Endothelial cell of umbilical vein (primary cell): ENCODE data around the gene CLIP1. TPM values are rescaled to one million over a fixed set of nuclear protein-coding genes. Genes with fewer than 3 reads are reported as not detected.

ENCODE experiments used
- BruUV-seq: library from RNA; stranded (reverse); fragments of 400-500 nt; replicated peaks from 2 replicates; lab custom pipeline; 2021; lab: Mats Ljungman, UMichigan
- CTCF ChIA-PET: fragments of 300-600, 350-600 bp; sonication (Branson Sonifier 250); formaldehyde crosslinking; loops from one replicate; lab custom pipeline; 2021; ENCODE audit warnings: antibody characterized with exemption, inconsistent platforms; lab: Charles Lee
- POLR2A ChIA-PET: fragments of 300-600, 350-600 bp; sonication (Branson Sonifier 250); formaldehyde crosslinking; loops from one replicate; lab custom pipeline; 2021; ENCODE audit warnings: antibody characterized with exemption, inconsistent platforms; lab: Charles Lee
- DNase-seq: peaks from one replicate; pipeline ENCODE4 v3.0.0-alpha.2; 2011; ENCODE audit warnings: low read depth, low spot score
- FAIRE-seq: peaks from 2 replicates; lab custom pipeline; 2011; peaks lifted over from hg19 to GRCh38; lab: Jason Lieb, UNC
- H2AFZ ChIP-seq: 2 replicates; pipeline ENCODE4 v1.6.0; 2012; ENCODE audit warnings: low read depth, low read length, control low read depth, inconsistent platforms
- H3K27ac ChIP-seq: 2 replicates; pipeline ENCODE4 v1.5.1; 2011; ENCODE audit warnings: low read depth, mild to moderate bottlenecking, control low read depth, low read length, moderate library complexity; ENCODE audit not compliant: insufficient read depth
- H3K27me3 ChIP-seq, 2 experiments: 2 replicates each; pipeline versions ENCODE4 v1.6.0 to v1.6.1; 2011; ENCODE audit warnings: low read length in 2 of 2, mixed read lengths in 1 of 2; ENCODE audit not compliant: control insufficient read depth in 2 of 2, insufficient read depth in 2 of 2
- H3K36me3 ChIP-seq, 2 experiments: 2 replicates in 1 of 2; 3 replicates in 1 of 2; pipeline ENCODE4 v1.5.1; 2011; ENCODE audit warnings: low read length in 2 of 2, mild to moderate bottlenecking in 1 of 2, moderate library complexity in 1 of 2; ENCODE audit not compliant: control insufficient read depth in 2 of 2, insufficient read depth in 2 of 2; ENCODE audit errors: extremely low read depth in 1 of 2
- H3K4me1 ChIP-seq: 3 replicates; pipeline ENCODE4 v1.5.1; 2011; ENCODE audit warnings: mild to moderate bottlenecking, low read length; ENCODE audit not compliant: control insufficient read depth, insufficient read depth; ENCODE audit errors: extremely low read depth
- H3K4me2 ChIP-seq: 2 replicates; pipeline ENCODE4 v1.6.1; 2011; ENCODE audit warnings: low read length, control low read depth, mixed read lengths; ENCODE audit not compliant: insufficient read depth
- H3K4me3 ChIP-seq, 3 experiments: fragments of 200-600 bp in 1 of 3; sonication (generic), shearing (Covaris generic) in 1 of 3; replicated peaks in 1 of 3; 2 replicates each; pipeline ENCODE4 v1.5.1; 2011 to 2016; ENCODE audit warnings: control low read depth in 3 of 3, low read length in 3 of 3, mild to moderate bottlenecking in 2 of 3, inconsistent platforms in 1 of 3, low read depth in 1 of 3, moderate library complexity in 1 of 3; ENCODE audit not compliant: insufficient read depth in 1 of 3
- H3K79me2 ChIP-seq: 2 replicates; pipeline ENCODE4 v1.6.0; 2012; ENCODE audit warnings: low read length, inconsistent platforms; ENCODE audit not compliant: control insufficient read depth, insufficient read depth
- H3K9ac ChIP-seq: replicated peaks from 2 replicates; pipeline ENCODE3; 2011; ENCODE audit warnings: low read length, control low read depth; ENCODE audit not compliant: insufficient read depth; ENCODE audit errors: extremely low read depth
- H3K9me1 ChIP-seq: replicated peaks from 3 replicates; pipeline ENCODE4 v1.6.0; 2011; ENCODE audit warnings: mild to moderate bottlenecking, low read length; ENCODE audit not compliant: control insufficient read depth, insufficient read depth; ENCODE audit errors: extremely low read depth
- H3K9me3 ChIP-seq: replicated peaks from 2 replicates; pipeline ENCODE4 v1.5.1; 2012; ENCODE audit warnings: low read length, inconsistent platforms; ENCODE audit not compliant: control insufficient read depth, insufficient read depth
- H4K20me1 ChIP-seq: replicated peaks from 2 replicates; pipeline ENCODE3; 2011; ENCODE audit warnings: mild to moderate bottlenecking, low read length; ENCODE audit not compliant: control insufficient read depth, insufficient read depth; ENCODE audit errors: extremely low read depth
- CTCF ChIP-seq, 2 donors: IDR thresholded peaks; 1 replicate in 1 of 2; 2 replicates in 1 of 2; pipeline ENCODE4 v1.5.1; 2011; ENCODE audit warnings: low read length in 2 of 2, mild to moderate bottlenecking in 2 of 2, moderate library complexity in 2 of 2, control low read depth in 1 of 2, inconsistent platforms in 1 of 2, low read depth in 1 of 2; ENCODE audit not compliant: insufficient read depth in 1 of 2; ENCODE audit errors: extremely low read depth in 1 of 2
- EZH2 ChIP-seq: IDR thresholded peaks from 2 replicates; pipeline ENCODE4 v1.6.1; 2012; ENCODE audit warnings: borderline replicate concordance, low read depth, mild to moderate bottlenecking, moderate library complexity, low read length, inconsistent platforms; ENCODE audit not compliant: severe bottlenecking
- FOS ChIP-seq: IDR thresholded peaks from 2 replicates; pipeline ENCODE4 v1.6.1; 2011; ENCODE audit warnings: mild to moderate bottlenecking, low read length, moderate library complexity, borderline replicate concordance; ENCODE audit not compliant: insufficient read depth
- GATA2 ChIP-seq: IDR thresholded peaks from 2 replicates; pipeline ENCODE4 v1.7.0; 2011; ENCODE audit warnings: low read depth, mild to moderate bottlenecking, moderate library complexity, mixed read lengths, low read length; ENCODE audit not compliant: insufficient read length, insufficient read depth
- JUN ChIP-seq: IDR thresholded peaks from 2 replicates; pipeline ENCODE4 v1.6.1; 2011; ENCODE audit warnings: borderline replicate concordance, low read depth; ENCODE audit not compliant: insufficient read length, insufficient read depth
- MYC ChIP-seq: IDR thresholded peaks from one replicate; pipeline ENCODE4 v1.6.1; 2011; ENCODE audit warnings: mild to moderate bottlenecking, low read depth, low read length
- POLR2A ChIP-seq: IDR thresholded peaks from 2 replicates; pipeline ENCODE4 v1.6.1; 2012; ENCODE audit warnings: low read depth, mild to moderate bottlenecking, control low read depth, low read length
- POLR2AphosphoS5 ChIP-seq: IDR thresholded peaks from 2 replicates; pipeline ENCODE4 v1.6.1; 2012; ENCODE audit warnings: low read depth, mild to moderate bottlenecking, control low read depth, low read length, moderate library complexity; ENCODE audit not compliant: insufficient read depth
- dilution Hi-C: fragments of 300-500 bp; cut with MboI; formaldehyde crosslinking; loops from one replicate; pipeline ENCODE4 v1.15.0; 2019; ENCODE audit warnings: low sequenced_read_pairs; ENCODE audit not compliant: extremely low pct_ligation_motif_present
- intact Hi-C: fragments of 100-400 bp; cut with micrococcal nuclease; formaldehyde crosslinking; loops from one replicate; pipeline ENCODE4 v1.10.0; 2022
- polyA plus RNA-seq, 4 experiments: library from polyadenylated mRNA; depleted of rRNA in 3 of 4; stranded (reverse) in 3 of 4; unstranded in 1 of 4; fragments of >200 nt; gene quantifications; 2 replicates each; pipeline versions ENCODE4 v1.2.1 to v1.2.3, GENCODE V29; 2011 to 2012; ENCODE audit warnings: missing spikeins in 1 of 4
- total RNA-seq: library from RNA; stranded (reverse); gene quantifications from 2 replicates; pipeline ENCODE4 v1.2.3, GENCODE V29; 2021
- TF ChIP-seq, protein P1 (sequence below): IDR thresholded peaks from 2 replicates; pipeline ENCODE4 v1.6.1; 2011; ENCODE audit not compliant: insufficient read depth, insufficient read length

CLIP1 gene
- total and polyA plus RNA-seq, 2 donors (not counting 3 experiments of a cell fraction or from before 2014, with no cell fraction given): 56.5 to 84.3 TPM

DNA sequence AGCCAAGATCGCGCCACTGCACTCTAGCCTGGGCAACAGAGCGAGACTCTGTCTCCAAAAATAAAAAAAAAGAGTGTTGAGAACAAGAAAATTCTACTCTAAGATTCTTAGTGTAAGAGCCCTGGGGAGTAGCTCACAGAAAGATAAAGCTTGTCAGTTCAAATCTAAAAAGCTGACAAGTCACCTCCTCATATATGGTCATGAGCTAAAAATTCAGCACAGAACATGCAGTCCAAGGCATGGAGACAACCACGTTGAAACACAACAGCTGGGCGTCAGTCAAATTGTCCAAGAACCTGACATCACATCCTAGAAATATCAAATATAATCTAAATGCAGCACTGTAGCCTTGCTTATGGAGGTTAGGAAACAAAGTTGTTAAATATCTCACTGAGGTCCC lies 47.8 kb downstream of the CLIP1 start:
- no peak overlapping the region for H3K27ac ChIP-seq
- H3K9me1 ChIP-seq: no peaks in the 10 kb centered on the region
- no peaks in the 10 kb centered on the region for H4K20me1 ChIP-seq
- ChIA-PET CTCF (interaction anchor here (1.4 to 3.9 kb wide), 4 partner anchors 18 to 97 kb away, joined by 5 to 16 read pairs (median 10); no protein-coding TSS in a partner anchor), POLR2A (no interaction called here)
- no peaks in the 10 kb centered on the region for H3K9me3 ChIP-seq
- DNase-seq (no peak), FAIRE-seq (no peak)
- TF ChIP-seq POLR2A (no peak), FOS (no peak), GATA2 (no peak), EZH2 (no peak)
- dilution Hi-C loops (no loop called here), intact Hi-C loops (no loop called here)
- no peaks in the 10 kb centered on the region for H3K4me1 ChIP-seq
- no peak overlapping the region for H3K4me2 ChIP-seq
- BruUV-seq: no TSS peak
- H3K9ac ChIP-seq: no peak overlapping the region
- no peak overlapping the region for H2AFZ ChIP-seq
- H3K4me3 ChIP-seq: no peak overlapping the region
- no peaks in the 10 kb centered on the region for H3K27me3 ChIP-seq
- peaks cover 18% of the 10 kb centered on the region for H3K79me2 ChIP-seq
- peaks cover 4 to 9% of the 10 kb centered on the region in 2 experiments for H3K36me3 ChIP-seq

- no peak for TF ChIP-seq JUN
- TF ChIP-seq, protein P1, sequence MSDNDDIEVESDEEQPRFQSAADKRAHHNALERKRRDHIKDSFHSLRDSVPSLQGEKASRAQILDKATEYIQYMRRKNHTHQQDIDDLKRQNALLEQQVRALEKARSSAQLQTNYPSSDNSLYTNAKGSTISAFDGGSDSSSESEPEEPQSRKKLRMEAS: no peak
- no peak for TF ChIP-seq FOS
- TF ChIP-seq POLR2AphosphoS5: no peak
- TF ChIP-seq CTCF (IDR thresholded peaks at IDR 0.05; ENCODE audit: extremely low read depth in 1 of 2, insufficient read depth in 1 of 2, low read depth in 1 of 2, low read length in 2 of 2): no peak
- no peak for TF ChIP-seq GATA2
- no peak for TF ChIP-seq EZH2
- TF ChIP-seq MYC: no peak
- TF ChIP-seq POLR2A: no peak
- FAIRE-seq (no peak), DNase-seq (peak; percentile 24)
- H2AFZ ChIP-seq: no peak overlapping the region
- dilution Hi-C loops (no loop called here), intact Hi-C loops (no loop called here)
- no peak overlapping the region for H3K27ac ChIP-seq
- no peaks in the 10 kb centered on the region for H4K20me1 ChIP-seq
- CTCF ChIA-PET: interaction anchor here (5.5 kb wide), 1 partner anchor 100 kb away, joined by 19 read pairs; no protein-coding TSS in a partner anchor
- POLR2A ChIA-PET: no interaction called here
- BruUV-seq: no TSS peak
- no peak overlapping the region for H3K9ac ChIP-seq
- H3K36me3 ChIP-seq: peaks cover 2% of the 10 kb centered on the region in 2 experiments
- no peak overlapping the region for H3K4me3 ChIP-seq
- no peaks in the 10 kb centered on the region for H3K9me3 ChIP-seq
- H3K79me2 ChIP-seq: peaks cover 31% of the 10 kb centered on the region
- peaks cover 20% of the 10 kb centered on the region for H3K4me1 ChIP-seq
- H3K27me3 ChIP-seq: no peaks in the 10 kb centered on the region
- no peaks in the 10 kb centered on the region for H3K9me1 ChIP-seq
- H3K4me2 ChIP-seq: no peak overlapping the region
Measured at GRCh38 chr12:122371475-122372045, 50.9 kb downstream of the CLIP1 start.
